ENCODE data around the gene ACP5. TPM values are rescaled to one million over a fixed set of nuclear protein-coding genes. Genes with fewer than 3 reads are reported as not detected.

ACP5 gene
- total and polyA plus RNA-seq, 10 of the 15 experiments (the other 5 are each of a cell fraction or from before 2014, with no cell fraction given): 1.0 to 73.4 (median 36.8) TPM

GRCh38 chr19:11549386-11549953 lies 28.0 kb downstream of the ACP5 start:
- intact Hi-C loops (cut with micrococcal nuclease; ENCODE audit: unreplicated experiment) (no loop called here), in situ Hi-C loops (cut with MboI) (no loop called here)
- SMC1A ChIA-PET (ENCODE audit: uncharacterized antibody, unreplicated experiment): no interaction called here
- TF ChIP-seq POLR2AphosphoS2 (IDR thresholded peaks at IDR 0.05; ENCODE audit: low read depth, low read length) (no peak), GABPA (IDR thresholded peaks at IDR 0.05; ENCODE audit: low read depth) (no peak), FOXM1 (IDR thresholded peaks at IDR 0.05; ENCODE audit: low read depth, low read length) (no peak), PAX5 (IDR thresholded peaks at IDR 0.05; ENCODE audit: borderline replicate concordance, low read depth, low read length) (no peak), RFX5 (IDR thresholded peaks at IDR 0.05; ENCODE audit: low read depth, low read length) (no peak)
- ATAC-seq: no peak
- RAD21 ChIA-PET (ENCODE audit: unreplicated experiment): interaction anchor here (0.6 kb wide), 1 partner anchor 54 kb away, joined by 3 read pairs; no protein-coding TSS in a partner anchor
- FAIRE-seq: no peak
- BruUV-seq (replicated peaks): no TSS peak
- POLR2A ChIA-PET: no interaction called here
- Histone ChIP-seq H2AFZ (ENCODE audit: control insufficient read depth, low read depth, low read length) (no peak overlapping the region), H3K27me3 (replicated peaks in 1 of 2; ENCODE audit: control insufficient read depth in 2 of 2, insufficient read depth in 2 of 2, low read length in 1 of 2) (no peaks in the 10 kb centered on the region), H3K4me1 (ENCODE audit: control insufficient read depth, insufficient read depth, low read length) (peaks cover 21% of the 10 kb centered on the region), H3K9ac (ENCODE audit: control insufficient read depth, insufficient read depth, low read length) (no peak overlapping the region), H3K79me2 (ENCODE audit: control insufficient read depth, insufficient read depth, low read length) (peaks cover 3% of the 10 kb centered on the region), H3K36me3 (ENCODE audit: control insufficient read depth in 2 of 2, insufficient read depth in 2 of 2, low read length in 1 of 2) (peaks cover 7 to 24% of the 10 kb centered on the region in 2 experiments; a peak in 3 of 4 replicates), H3K27ac (ENCODE audit: control insufficient read depth, insufficient read depth) (no peak overlapping the region), H3K4me2 (ENCODE audit: control insufficient read depth, insufficient read depth) (no peak overlapping the region), H3K4me3 (no peak overlapping the region), H4K20me1 (ENCODE audit: control insufficient read depth, insufficient read depth) (no peaks in the 10 kb centered on the region), H3K9me3 (replicated peaks; ENCODE audit: control insufficient read depth, insufficient read depth, low read length) (no peaks in the 10 kb centered on the region)
- CTCF ChIA-PET: interaction anchor here (0.6 to 0.9 kb wide), 2 partner anchors 13 to 282 kb away, joined by 3 read pairs; no protein-coding TSS in a partner anchor
- WGBS (ENCODE audit: insufficient coverage, insufficient replicate concordance, low lambda C conversion rate, missing lambda C conversion rate): 72% methylated on average over 24 of the region's 24 CpGs
- DNase-seq (ENCODE audit: low read depth, low spot score): no peak

- in situ Hi-C loops (cut with MboI): no loop called here
- no peaks in the 10 kb centered on the region for H3K27me3 ChIP-seq (replicated peaks in 1 of 2; ENCODE audit: control insufficient read depth in 2 of 2, insufficient read depth in 2 of 2, low read length in 1 of 2)
- RAD21 ChIA-PET (ENCODE audit: unreplicated experiment): no interaction called here
- intact Hi-C loops (cut with micrococcal nuclease; ENCODE audit: unreplicated experiment): no loop called here
- TF ChIP-seq CEBPZ (IDR thresholded peaks at IDR 0.05; ENCODE audit: low read depth, low read length) (no peak), ZNF274 (IDR thresholded peaks at IDR 0.05; ENCODE audit: insufficient read depth, insufficient read length) (no peak), POLR2AphosphoS2 (IDR thresholded peaks at IDR 0.05; ENCODE audit: low read depth, low read length) (no peak), STAT1 (conservative IDR thresholded peaks at IDR 0.05) (no peak), RELB (IDR thresholded peaks at IDR 0.05; ENCODE audit: low read depth) (no peak), PAX8 (IDR thresholded peaks at IDR 0.05) (no peak), IKZF2 (IDR thresholded peaks at IDR 0.05) (no peak), SMARCA5 (IDR thresholded peaks at IDR 0.05) (no peak)
- H4K20me1 ChIP-seq (ENCODE audit: control insufficient read depth, insufficient read depth): no peaks in the 10 kb centered on the region
- no TSS peak for BruUV-seq (replicated peaks)
- H3K4me3 ChIP-seq: no peak overlapping the region
- no peak overlapping the region for H3K9ac ChIP-seq (ENCODE audit: control insufficient read depth, insufficient read depth, low read length)
- ATAC-seq: no peak
- POLR2A ChIA-PET: interaction anchor here (0.5 kb wide), 1 partner anchor 11 kb away, joined by 3 read pairs; the partner anchor contains the start of gene ELOF1
- H3K4me2 ChIP-seq (ENCODE audit: control insufficient read depth, insufficient read depth): no peak overlapping the region
- peaks cover 4 to 15% of the 10 kb centered on the region in 2 experiments; a peak in 3 of 4 replicates for H3K36me3 ChIP-seq (ENCODE audit: control insufficient read depth in 2 of 2, insufficient read depth in 2 of 2, low read length in 1 of 2)
- H3K4me1 ChIP-seq (ENCODE audit: control insufficient read depth, insufficient read depth, low read length): peaks cover 8% of the 10 kb centered on the region
- 69% methylated on average over 14 of the region's 14 CpGs for WGBS (ENCODE audit: insufficient coverage, insufficient replicate concordance, low lambda C conversion rate, missing lambda C conversion rate)
- no peak for FAIRE-seq
- no peaks in the 10 kb centered on the region for H3K9me3 ChIP-seq (replicated peaks; ENCODE audit: control insufficient read depth, insufficient read depth, low read length)
- H3K27ac ChIP-seq (ENCODE audit: control insufficient read depth, insufficient read depth): no peak overlapping the region
- SMC1A ChIA-PET (ENCODE audit: uncharacterized antibody, unreplicated experiment): no interaction called here
- H2AFZ ChIP-seq (ENCODE audit: control insufficient read depth, low read depth, low read length): no peak overlapping the region
- DNase-seq (ENCODE audit: low read depth, low spot score): no peak
- CTCF ChIA-PET: interaction anchor here (1.1 kb wide), 1 partner anchor 12 kb away, joined by 3 read pairs; no protein-coding TSS in a partner anchor
- H3K79me2 ChIP-seq (ENCODE audit: control insufficient read depth, insufficient read depth, low read length): no peaks in the 10 kb centered on the region
These were observed 29.3 kb downstream of the ACP5 start for GRCh38 chr19:11547929-11548700.
